Mesendoderm (in vitro differentiated cells): ENCODE results near the gene TEAD1.

Experiments used
- DNase-seq: peaks from one replicate; pipeline ENCODE4 v3.0.0; 2013
- H2AK5ac ChIP-seq: 2 replicates; pipeline ENCODE4 v1.6.1; 2013; ENCODE audit warnings: low read length, inconsistent platforms
- H2BK120ac ChIP-seq: 2 replicates; pipeline ENCODE4 v1.6.1; 2013; ENCODE audit warnings: low read depth, mild to moderate bottlenecking, low read length, moderate library complexity, mixed read lengths
- H2BK15ac ChIP-seq: replicated peaks from 2 replicates; pipeline ENCODE4 v1.6.1; 2013; ENCODE audit warnings: low read depth, mild to moderate bottlenecking, moderate library complexity
- H2BK5ac ChIP-seq: 2 replicates; pipeline ENCODE4 v1.6.1; 2013; ENCODE audit warnings: low read length, inconsistent platforms
- H3K18ac ChIP-seq: 2 replicates; pipeline ENCODE4 v1.6.1; 2013; ENCODE audit warnings: mild to moderate bottlenecking, low read length, mixed read lengths
- H3K23ac ChIP-seq: one replicate; pipeline ENCODE4 v1.6.1; 2013; ENCODE audit warnings: low read length
- H3K27ac ChIP-seq: 2 replicates; pipeline ENCODE4 v1.5.1; 2013; ENCODE audit warnings: low read depth, mild to moderate bottlenecking, inconsistent platforms, low read length, moderate library complexity
- H3K27me3 ChIP-seq: 2 replicates; pipeline ENCODE4 v1.6.1; 2013; ENCODE audit warnings: low read length, control low read depth, mild to moderate bottlenecking, inconsistent platforms; ENCODE audit not compliant: insufficient read depth, poor library complexity
- H3K36me3 ChIP-seq: 2 replicates; pipeline ENCODE4 v1.6.1; 2013; ENCODE audit warnings: low read length, inconsistent platforms; ENCODE audit not compliant: control insufficient read depth, insufficient read depth
- H3K4ac ChIP-seq: one replicate; pipeline ENCODE4 v1.6.1; 2013; ENCODE audit warnings: low read depth, mild to moderate bottlenecking, low read length, moderate library complexity
- H3K4me1 ChIP-seq: 2 replicates; pipeline ENCODE4 v1.6.1; 2013; ENCODE audit warnings: low read depth, low read length, inconsistent platforms; ENCODE audit not compliant: control insufficient read depth
- H3K4me2 ChIP-seq: 2 replicates; pipeline ENCODE4 v1.6.1; 2013; ENCODE audit warnings: low read length
- H3K4me3 ChIP-seq: 2 replicates; pipeline ENCODE4 v1.5.1; 2013; ENCODE audit warnings: mild to moderate bottlenecking, low read length
- H3K56ac ChIP-seq: one replicate; pipeline ENCODE4 v1.6.1; 2013; ENCODE audit warnings: low read length
- H3K79me1 ChIP-seq: 2 replicates; pipeline ENCODE4 v1.6.1; 2013; ENCODE audit warnings: low read length, inconsistent platforms
- H3K79me2 ChIP-seq: 2 replicates; pipeline ENCODE4 v1.6.1; 2013; ENCODE audit warnings: mild to moderate bottlenecking, low read length; ENCODE audit not compliant: control insufficient read depth, insufficient read depth
- H3K9ac ChIP-seq: 2 replicates; pipeline ENCODE4 v1.6.1; 2013; ENCODE audit warnings: low read length, inconsistent platforms
- H4K5ac ChIP-seq: one replicate; pipeline ENCODE4 v1.6.1; 2013; ENCODE audit warnings: low read length
- H4K8ac ChIP-seq: one replicate; pipeline ENCODE4 v1.6.1; 2013; ENCODE audit warnings: low read depth, mild to moderate bottlenecking, control low read depth, low read length, moderate library complexity
- WGBS: extraction: QIAGEN DNeasy Blood & Tissue Kit; methylation state at CpG from one replicate; pipeline ENCODE4 v1.1.7; 2013; ENCODE audit warnings: low lambda C conversion rate, missing lambda C conversion rate; ENCODE audit not compliant: insufficient coverage; ENCODE audit errors: extremely low coverage; 5-methylcytosine and 5-hydroxymethylcytosine counted together

The TEAD1 gene

GRCh38 chr11:12640926-12641849 is 33.0 kb upstream of the TEAD1 start:
- H4K8ac ChIP-seq, result no peak overlapping the region
- no peak overlapping the region for H3K4ac ChIP-seq
- no peaks in the 10 kb centered on the region for H3K4me1 ChIP-seq
- H3K18ac ChIP-seq, result no peak overlapping the region
- H3K23ac ChIP-seq, result no peak overlapping the region
- no peak overlapping the region for H3K27ac ChIP-seq
- no peaks in the 10 kb centered on the region for H3K79me1 ChIP-seq
- no peaks in the 10 kb centered on the region for H3K79me2 ChIP-seq
- no peak overlapping the region for H3K9ac ChIP-seq
- H4K5ac ChIP-seq, result no peak overlapping the region
- WGBS, result no CpG with 5 or more reads among the region's 3 CpGs
- no peaks in the 10 kb centered on the region for H3K27me3 ChIP-seq
- no peak overlapping the region for H2BK120ac ChIP-seq
- H3K4me3 ChIP-seq, result no peak overlapping the region
- H3K36me3 ChIP-seq, result no peaks in the 10 kb centered on the region
- no peak overlapping the region for H3K4me2 ChIP-seq
- no peak overlapping the region for H2BK5ac ChIP-seq
- H2AK5ac ChIP-seq, result no peak overlapping the region
- no peak for DNase-seq
- H3K56ac ChIP-seq, result no peak overlapping the region
- H2BK15ac ChIP-seq, result no peak overlapping the region

DNA sequence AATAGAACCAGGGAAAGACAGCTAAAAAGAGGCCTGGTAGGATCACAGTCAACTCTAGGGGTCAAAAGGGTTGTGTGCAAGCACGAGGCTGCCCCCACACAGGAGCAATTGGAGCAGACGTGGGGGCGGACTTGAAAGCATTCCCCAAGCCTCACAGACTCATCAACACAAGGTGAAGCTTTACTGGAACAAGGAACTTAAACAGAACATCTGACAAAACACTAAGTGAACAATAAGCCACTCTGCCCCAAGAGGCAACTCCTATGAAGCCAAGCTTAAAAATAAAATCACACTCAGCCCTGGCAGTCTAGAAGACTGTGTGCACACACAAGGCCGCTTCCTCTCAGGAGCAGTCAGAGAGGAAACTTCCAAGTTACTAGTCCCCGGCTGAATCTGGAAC is 32.2 kb upstream of the TEAD1 start:
- Histone ChIP-seq H3K27ac (no peak overlapping the region), H3K79me2 (no peaks in the 10 kb centered on the region), H3K79me1 (no peaks in the 10 kb centered on the region), H3K9ac (no peak overlapping the region), H3K56ac (no peak overlapping the region), H3K27me3 (no peaks in the 10 kb centered on the region), H3K36me3 (no peaks in the 10 kb centered on the region), H3K4ac (no peak overlapping the region), H3K4me1 (no peaks in the 10 kb centered on the region), H3K23ac (no peak overlapping the region), H4K5ac (no peak overlapping the region), H2BK15ac (no peak overlapping the region), H2BK5ac (no peak overlapping the region), H3K4me2 (no peak overlapping the region), H2BK120ac (no peak overlapping the region), H3K4me3 (no peak overlapping the region), H3K18ac (no peak overlapping the region), H4K8ac (no peak overlapping the region), H2AK5ac (no peak overlapping the region)
- WGBS, result no CpG with 5 or more reads among the region's 5 CpGs
- no peak for DNase-seq

DNA sequence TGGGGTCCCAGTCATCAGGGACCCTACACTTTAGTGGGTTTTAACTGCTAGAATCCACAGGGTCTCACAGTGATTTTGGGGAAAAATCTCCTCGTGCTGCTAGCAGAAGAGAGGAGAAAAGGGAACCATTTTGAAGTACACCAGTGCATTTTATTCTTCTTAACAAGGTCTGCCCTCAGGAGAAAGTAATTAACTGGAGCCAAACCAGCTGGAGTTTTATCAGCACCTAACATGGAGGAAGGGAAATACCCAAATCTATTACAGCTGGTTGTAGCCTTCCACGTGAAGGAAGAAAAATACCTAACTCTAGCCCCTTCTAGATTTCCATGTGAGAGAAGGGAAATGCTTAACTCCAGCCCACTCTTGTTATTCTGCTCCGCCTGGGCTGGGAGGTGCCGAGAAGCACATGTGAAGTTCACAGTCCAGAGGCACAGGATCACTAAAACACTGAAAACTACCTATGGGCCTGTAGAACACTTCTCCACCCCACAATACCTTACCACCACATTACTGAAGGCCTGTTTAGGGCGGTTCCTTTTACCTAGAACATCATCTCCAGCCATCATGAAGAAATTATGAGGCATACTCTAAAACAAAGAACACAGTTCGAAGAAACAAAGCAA is 31.3 kb upstream of the TEAD1 start:
- no peak overlapping the region for H2AK5ac ChIP-seq
- H2BK120ac ChIP-seq, result no peak overlapping the region
- H3K36me3 ChIP-seq, result no peaks in the 10 kb centered on the region
- WGBS, result no CpG with 5 or more reads among the region's 6 CpGs
- no peak overlapping the region for H3K4me2 ChIP-seq
- peak overlapping the region; percentile 68 for H3K18ac ChIP-seq
- no peak overlapping the region for H3K27ac ChIP-seq
- H3K4me1 ChIP-seq, result no peaks in the 10 kb centered on the region
- no peak for DNase-seq
- no peak overlapping the region for H2BK15ac ChIP-seq
- H3K79me2 ChIP-seq, result no peaks in the 10 kb centered on the region
- no peak overlapping the region for H4K8ac ChIP-seq
- no peak overlapping the region for H3K4me3 ChIP-seq
- no peak overlapping the region for H3K4ac ChIP-seq
- no peak overlapping the region for H4K5ac ChIP-seq
- no peak overlapping the region for H3K56ac ChIP-seq
- no peaks in the 10 kb centered on the region for H3K27me3 ChIP-seq
- H3K9ac ChIP-seq, result no peak overlapping the region
- no peaks in the 10 kb centered on the region for H3K79me1 ChIP-seq
- H2BK5ac ChIP-seq, result no peak overlapping the region
- no peak overlapping the region for H3K23ac ChIP-seq

DNA sequence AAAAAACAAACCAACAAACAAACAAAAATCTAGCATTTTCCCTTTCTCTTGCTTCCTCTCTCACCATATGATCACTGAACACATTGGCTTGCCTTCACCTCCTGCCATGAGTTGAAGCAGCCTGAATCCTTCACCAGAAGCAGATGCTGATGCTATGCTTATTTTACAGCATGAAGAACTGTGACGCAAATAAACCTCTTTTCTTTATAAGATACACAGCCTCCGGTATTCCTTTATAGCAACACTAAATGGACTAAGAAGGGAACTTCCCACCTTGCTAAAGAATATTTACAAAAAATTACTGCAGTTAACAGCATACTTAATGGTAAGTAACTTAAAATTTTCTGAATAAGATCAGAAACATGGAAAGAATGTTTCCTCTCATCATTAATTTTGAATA is 27.7 kb upstream of the TEAD1 start:
- H3K9ac ChIP-seq, result no peak overlapping the region
- DNase-seq, result no peak
- no peaks in the 10 kb centered on the region for H3K4me1 ChIP-seq
- no peak overlapping the region for H3K4me3 ChIP-seq
- no peak overlapping the region for H3K4me2 ChIP-seq
- no peak overlapping the region for H3K4ac ChIP-seq
- no peaks in the 10 kb centered on the region for H3K79me2 ChIP-seq
- H4K5ac ChIP-seq, result no peak overlapping the region
- WGBS, result no CpG with 5 or more reads among the region's 2 CpGs
- no peak overlapping the region for H3K18ac ChIP-seq
- no peaks in the 10 kb centered on the region for H3K27me3 ChIP-seq
- H3K23ac ChIP-seq, result no peak overlapping the region
- no peak overlapping the region for H2BK15ac ChIP-seq
- H3K79me1 ChIP-seq, result no peaks in the 10 kb centered on the region
- H3K56ac ChIP-seq, result no peak overlapping the region
- H2BK5ac ChIP-seq, result no peak overlapping the region
- H4K8ac ChIP-seq, result no peak overlapping the region
- H3K27ac ChIP-seq, result no peak overlapping the region
- H3K36me3 ChIP-seq, result no peaks in the 10 kb centered on the region
- no peak overlapping the region for H2BK120ac ChIP-seq
- H2AK5ac ChIP-seq, result no peak overlapping the region

DNA sequence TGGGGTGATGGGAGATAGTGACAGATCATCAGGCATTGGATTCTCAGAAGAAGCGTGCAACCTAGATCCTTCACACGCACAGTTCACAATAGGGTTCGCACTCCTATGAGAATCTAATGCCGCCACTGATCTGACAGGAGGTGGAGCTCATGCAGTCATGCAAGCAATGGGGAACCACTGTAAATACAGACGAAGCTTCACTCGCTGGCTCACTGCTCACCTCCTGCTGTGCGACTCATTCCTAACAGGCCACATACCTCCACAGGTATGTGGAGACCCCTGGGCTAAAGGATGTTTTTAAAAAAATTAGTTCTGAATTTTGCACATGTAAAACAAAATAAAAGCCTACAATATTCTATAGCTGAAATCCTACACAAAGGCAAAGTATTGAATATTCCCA is 20.5 kb upstream of the TEAD1 start:
- no peak overlapping the region for H3K56ac ChIP-seq
- no peak overlapping the region for H4K8ac ChIP-seq
- no peak overlapping the region for H3K4me3 ChIP-seq
- H4K5ac ChIP-seq, result no peak overlapping the region
- no CpG with 5 or more reads among the region's 7 CpGs for WGBS
- no peak overlapping the region for H2BK120ac ChIP-seq
- H3K9ac ChIP-seq, result no peak overlapping the region
- H2BK15ac ChIP-seq, result no peak overlapping the region
- peak; percentile 87 for DNase-seq
- no peaks in the 10 kb centered on the region for H3K36me3 ChIP-seq
- H3K79me2 ChIP-seq, result no peaks in the 10 kb centered on the region
- H3K4ac ChIP-seq, result no peak overlapping the region
- no peak overlapping the region for H3K4me2 ChIP-seq
- H3K23ac ChIP-seq, result no peak overlapping the region
- no peaks in the 10 kb centered on the region for H3K4me1 ChIP-seq
- H3K27me3 ChIP-seq, result no peaks in the 10 kb centered on the region
- no peak overlapping the region for H2AK5ac ChIP-seq
- H3K27ac ChIP-seq, result no peak overlapping the region
- no peak overlapping the region for H3K18ac ChIP-seq
- H2BK5ac ChIP-seq, result no peak overlapping the region
- no peaks in the 10 kb centered on the region for H3K79me1 ChIP-seq
